B cell (primary cell): ENCODE measurements around the gene PSMD8. TPM values are rescaled to one million over a fixed set of nuclear protein-coding genes. Genes with fewer than 3 reads are reported as not detected.
A peak's percentile ranks its signal among the peaks of the same experiment; 100 is the strongest.

Source experiments
- ATAC-seq: fragments of 200-7000 bp; cut with Tn5 transposase; one replicate; pipeline ENCODE4 v1.10.0; 2021; ENCODE audit warnings: low read depth, mild to moderate bottlenecking, moderate number of reproducible peaks, moderate library complexity
- CTCF ChIA-PET: fragments of 350-600 bp; sonication (Branson Sonifier 250); formaldehyde crosslinking; loops from one replicate; lab custom pipeline; 2021; ENCODE audit warnings: antibody characterized with exemption, inconsistent platforms; lab: Charles Lee
- POLR2A ChIA-PET: fragments of 350-600 bp; sonication (Branson Sonifier 250); formaldehyde crosslinking; loops from one replicate; lab custom pipeline; 2021; ENCODE audit warnings: antibody characterized with exemption; lab: Charles Lee
- DNase-seq: peaks from one replicate; pipeline ENCODE4 v3.0.0; 2013
- H2AFZ ChIP-seq: 2 replicates; pipeline ENCODE4 v1.6.1; 2012; ENCODE audit warnings: mild to moderate bottlenecking, low read depth, low read length; ENCODE audit not compliant: insufficient read depth, poor library complexity, severe bottlenecking
- H3K27ac ChIP-seq, 2 donors: 1 replicate in 1 of 2; 2 replicates in 1 of 2; pipeline ENCODE4 v1.5.1; 2012 to 2013; ENCODE audit warnings: low read length in 2 of 2, mild to moderate bottlenecking in 2 of 2, moderate library complexity in 1 of 2
- H3K27me3 ChIP-seq, 4 experiments: fragments of 200-600 bp in 1 of 4; sonication (generic) in 1 of 4; replicated peaks in 1 of 4; 1 replicate in 2 of 4; 2 replicates in 2 of 4; pipeline versions ENCODE4 v1.6.1 to v1.7.0; 2013 to 2016; ENCODE audit warnings: low read length in 3 of 4, mild to moderate bottlenecking in 2 of 4, mixed read lengths in 1 of 4, moderate library complexity in 1 of 4; ENCODE audit not compliant: insufficient read depth in 4 of 4, control insufficient read depth in 3 of 4; ENCODE audit errors: control extremely low read depth in 1 of 4
- H3K36me3 ChIP-seq, 2 experiments: replicated peaks in 1 of 2; 1 replicate in 1 of 2; 2 replicates in 1 of 2; pipeline versions ENCODE4 v1.6.1 to v1.7.1; 2013; ENCODE audit warnings: low read length in 1 of 2; ENCODE audit not compliant: insufficient read depth in 2 of 2, control insufficient read depth in 1 of 2; ENCODE audit errors: control extremely low read depth in 1 of 2, extremely low read depth in 1 of 2
- H3K4me1 ChIP-seq, 2 donors: fragments of 200-600 bp in 1 of 2; sonication (generic) in 1 of 2; 1 replicate in 1 of 2; 2 replicates in 1 of 2; pipeline versions ENCODE4 v1.5.1 to v1.6.1; 2013 to 2017; ENCODE audit warnings: low read length in 2 of 2; ENCODE audit not compliant: control insufficient read depth in 2 of 2, insufficient read depth in 2 of 2
- H3K4me2 ChIP-seq: replicated peaks from 2 replicates; pipeline ENCODE3; 2012; ENCODE audit warnings: mild to moderate bottlenecking, low read depth, low read length; ENCODE audit not compliant: poor library complexity, severe bottlenecking
- H3K4me3 ChIP-seq, 5 experiments: fragments of 200-600 bp in 1 of 5; sonication (generic) in 1 of 5; 1 replicate in 3 of 5; 2 replicates in 2 of 5; pipeline versions ENCODE4 v1.5.1 to v1.7.0; 2011 to 2016; ENCODE audit warnings: low read length in 4 of 5, mild to moderate bottlenecking in 4 of 5, low read depth in 2 of 5, control low read depth in 1 of 5, moderate library complexity in 1 of 5; ENCODE audit not compliant: insufficient read depth in 1 of 5; ENCODE audit errors: control extremely low read depth in 1 of 5, extremely low read depth in 1 of 5
- H3K79me2 ChIP-seq: fragments of 200-600 bp; sonication (generic); one replicate; pipeline ENCODE4 v1.6.0; 2016; ENCODE audit warnings: low read length; ENCODE audit not compliant: control insufficient read depth, insufficient read depth
- H3K9ac ChIP-seq: fragments of 200-600 bp; sonication (generic); 2 replicates; pipeline ENCODE4 v1.6.1; 2017; ENCODE audit warnings: mild to moderate bottlenecking, low read length, moderate library complexity
- H3K9me3 ChIP-seq, 3 donors: one replicate each; pipeline versions ENCODE4 v1.6.1 to v1.7.1; 2013; ENCODE audit warnings: low read length in 2 of 3; ENCODE audit not compliant: control insufficient read depth in 2 of 3, insufficient read depth in 1 of 3; ENCODE audit errors: control extremely low read depth in 1 of 3
- H4K20me1 ChIP-seq: 2 replicates; pipeline ENCODE4 v1.6.0; 2012; ENCODE audit warnings: mild to moderate bottlenecking, low read length; ENCODE audit not compliant: insufficient read depth, control insufficient read depth, poor library complexity, severe bottlenecking
- H3K27ac Mint-ChIP-seq: one replicate; pipeline ENCODE4 v1.8.0; 2021; ENCODE audit warnings: mixed read lengths
- H3K27me3 Mint-ChIP-seq: one replicate; pipeline ENCODE4 v1.8.0; 2021; ENCODE audit warnings: mixed read lengths
- H3K4me1 Mint-ChIP-seq: one replicate; pipeline ENCODE4 v1.8.0; 2021; ENCODE audit warnings: mixed read lengths
- H3K4me3 Mint-ChIP-seq: one replicate; pipeline ENCODE4 v1.8.0; 2021; ENCODE audit warnings: mixed read lengths
- H3K9me3 Mint-ChIP-seq: one replicate; pipeline ENCODE4 v1.8.0; 2022; ENCODE audit warnings: mixed read lengths; ENCODE audit not compliant: insufficient read depth
- EZH2 ChIP-seq: IDR thresholded peaks from 2 replicates; pipeline ENCODE4 v1.6.1; 2012; ENCODE audit warnings: borderline replicate concordance, low read depth, mild to moderate bottlenecking, moderate library complexity, low read length; ENCODE audit not compliant: insufficient read depth, poor library complexity, severe bottlenecking
- WGBS: methylation state at CpG from one replicate; pipeline ENCODE4 v1.1.5; 2013; ENCODE audit warnings: missing lambda C conversion rate; ENCODE audit not compliant: insufficient coverage; 5-methylcytosine and 5-hydroxymethylcytosine counted together
- intact Hi-C: fragments of 100-400 bp; cut with micrococcal nuclease; formaldehyde crosslinking; loops from one replicate; pipeline ENCODE4 v1.10.0; 2022
- polyA plus RNA-seq: library from polyadenylated mRNA; depleted of rRNA; stranded (reverse); fragments of >200 nt; gene quantifications from 2 replicates; pipeline ENCODE4 v1.2.3, GENCODE V29; 2012
- total RNA-seq, 2 donors: library from RNA; stranded (reverse); fragments of 120-200 nt in 1 of 2; gene quantifications; 1 replicate in 1 of 2; 2 replicates in 1 of 2; pipeline versions ENCODE4 v1.2.3 to v1.2.4, GENCODE V29; 2013 to 2022
- TF ChIP-seq, protein P1 (sequence below): fragments of 200-600 bp; IDR thresholded peaks from one replicate; pipeline ENCODE4 v1.8.0; 2022; ENCODE audit warnings: antibody characterized with exemption, mild to moderate bottlenecking

Gene PSMD8
- total and polyA plus RNA-seq, 2 donors (not counting 1 experiment from before 2014, with no cell fraction given), result 88.1 to 122 TPM

- Histone ChIP-seq H3K4me2 (peak overlapping the region; percentile 77), H3K4me3 (peak overlapping the region in 4 of 5 experiments; percentile 12 to 57 (median 30)), H2AFZ (peak overlapping the region; percentile 71), H3K36me3 (no peaks in the 10 kb centered on the region), H3K27ac (no peak overlapping the region), H3K9ac (peak overlapping the region; percentile 56), H3K79me2 (no peaks in the 10 kb centered on the region), H4K20me1 (no peaks in the 10 kb centered on the region), H3K9me3 (peaks cover 0 to 11% (median 0%) of the 10 kb centered on the region in 3 donors), H3K4me1 (peaks cover 16 to 17% of the 10 kb centered on the region in 2 donors), H3K27me3 (peaks cover 0 to 48% (median 23%) of the 10 kb centered on the region in 4 experiments)
- ChIA-PET POLR2A (interaction anchor here (1.1 kb wide), 1 partner anchor 9 kb away, joined by 3 read pairs; no protein-coding TSS in a partner anchor), CTCF (interaction anchor here (2.1 kb wide), 1 partner anchor 8 kb away, joined by 9 read pairs; the partner anchor contains the start of gene FAM98C)
- no peaks in the 10 kb centered on the region for H3K9me3 Mint-ChIP-seq
- TF ChIP-seq, protein P1, sequence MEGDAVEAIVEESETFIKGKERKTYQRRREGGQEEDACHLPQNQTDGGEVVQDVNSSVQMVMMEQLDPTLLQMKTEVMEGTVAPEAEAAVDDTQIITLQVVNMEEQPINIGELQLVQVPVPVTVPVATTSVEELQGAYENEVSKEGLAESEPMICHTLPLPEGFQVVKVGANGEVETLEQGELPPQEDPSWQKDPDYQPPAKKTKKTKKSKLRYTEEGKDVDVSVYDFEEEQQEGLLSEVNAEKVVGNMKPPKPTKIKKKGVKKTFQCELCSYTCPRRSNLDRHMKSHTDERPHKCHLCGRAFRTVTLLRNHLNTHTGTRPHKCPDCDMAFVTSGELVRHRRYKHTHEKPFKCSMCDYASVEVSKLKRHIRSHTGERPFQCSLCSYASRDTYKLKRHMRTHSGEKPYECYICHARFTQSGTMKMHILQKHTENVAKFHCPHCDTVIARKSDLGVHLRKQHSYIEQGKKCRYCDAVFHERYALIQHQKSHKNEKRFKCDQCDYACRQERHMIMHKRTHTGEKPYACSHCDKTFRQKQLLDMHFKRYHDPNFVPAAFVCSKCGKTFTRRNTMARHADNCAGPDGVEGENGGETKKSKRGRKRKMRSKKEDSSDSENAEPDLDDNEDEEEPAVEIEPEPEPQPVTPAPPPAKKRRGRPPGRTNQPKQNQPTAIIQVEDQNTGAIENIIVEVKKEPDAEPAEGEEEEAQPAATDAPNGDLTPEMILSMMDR, result no peak
- no peak for TF ChIP-seq EZH2
- WGBS, result 10% methylated on average over 29 of the region's 30 CpGs
- intact Hi-C loops, result no loop called here
- peaks cover 19% of the 10 kb centered on the region for H3K4me1 Mint-ChIP-seq
- ATAC-seq (peak; percentile 68), DNase-seq (peak; percentile 70)
- H3K27me3 Mint-ChIP-seq, result peaks cover 43% of the 10 kb centered on the region
- no peak overlapping the region for H3K27ac Mint-ChIP-seq
- peak overlapping the region; percentile 70 for H3K4me3 Mint-ChIP-seq
Measured at GRCh38 chr19:38394488-38394887, 20.1 kb downstream of the PSMD8 start.

GRCh38 chr19:38395381-38396114 lies 21.2 kb downstream of the PSMD8 start:
- Histone ChIP-seq H3K9me3 (peaks cover 0 to 11% (median 0%) of the 10 kb centered on the region in 3 donors), H3K4me2 (peak overlapping the region; percentile 77), H3K27me3 (peaks cover 0 to 46% (median 22%) of the 10 kb centered on the region in 4 experiments), H3K79me2 (no peaks in the 10 kb centered on the region), H3K4me1 (peaks cover 16 to 17% of the 10 kb centered on the region in 2 donors), H3K36me3 (no peaks in the 10 kb centered on the region), H4K20me1 (no peaks in the 10 kb centered on the region), H3K9ac (peak overlapping the region; percentile 56), H2AFZ (peak overlapping the region; percentile 71), H3K4me3 (peak overlapping the region in 4 of 5 experiments; percentile 4 to 57 (median 43)), H3K27ac (no peak overlapping the region)
- POLR2A ChIA-PET, result interaction anchor here (1.1 kb wide), 1 partner anchor 8 kb away, joined by 3 read pairs; no protein-coding TSS in a partner anchor
- CTCF ChIA-PET, result interaction anchor here (0.6 kb wide), 2 partner anchors 144 to 238 kb away, joined by 3 to 5 read pairs; no protein-coding TSS in a partner anchor
- peak; percentile 63 for ATAC-seq
- peak; percentile 55 for DNase-seq
- peaks cover 45% of the 10 kb centered on the region for H3K27me3 Mint-ChIP-seq
- WGBS, result 11% methylated on average over 84 of the region's 86 CpGs
- H3K4me1 Mint-ChIP-seq, result peaks cover 14% of the 10 kb centered on the region
- peak overlapping the region; percentile 70 for H3K4me3 Mint-ChIP-seq
- TF ChIP-seq EZH2, result no peak
- TF ChIP-seq, protein P1, result no peak
- intact Hi-C loops, result no loop called here
- H3K27ac Mint-ChIP-seq, result no peak overlapping the region
- no peaks in the 10 kb centered on the region for H3K9me3 Mint-ChIP-seq
